Stimulated activated CD4-positive, alpha-beta T cell treated with anti-CD3 and anti-CD28 coated beads, Interleukin-1b, Interleukin-23, amount 100 ng/mL, for 24 hours (primary cell): Measurements from ENCODE around the gene NTN1.

ENCODE experiments used
- DNase-seq, 4 experiments: peaks; one replicate each; pipeline ENCODE4 v3.0.0-alpha.2; 2020; ENCODE audit warnings: low read depth in 4 of 4, low spot score in 1 of 4

The NTN1 gene

GRCh38 chr17:9120471-9120870 lies 99.2 kb downstream of the NTN1 start:
- DNase-seq = no peak

GRCh38 chr17:9121186-9121820 lies 100.0 kb downstream of the NTN1 start:
- no peak for DNase-seq

GRCh38 chr17:9123594-9124553 lies 102.6 kb downstream of the NTN1 start:
- DNase-seq = no peak

GRCh38 chr17:9124554-9124935 lies 103.2 kb downstream of the NTN1 start:
- no peak for DNase-seq

- DNase-seq = no peak
Measured at GRCh38 chr17:9125722-9126121, 104.4 kb downstream of the NTN1 start.

GRCh38 chr17:9127340-9127739 lies 106.0 kb downstream of the NTN1 start:
- DNase-seq = no peak

GRCh38 chr17:9131371-9131770 lies 110.1 kb downstream of the NTN1 start:
- no peak for DNase-seq

GRCh38 chr17:9132291-9132690 lies 111.0 kb downstream of the NTN1 start:
- no peak for DNase-seq

GRCh38 chr17:9132944-9133610 lies 111.8 kb downstream of the NTN1 start:
- no peak for DNase-seq

- DNase-seq = no peak
Measured at GRCh38 chr17:9138161-9138717, 116.9 kb downstream of the NTN1 start.

- no peak for DNase-seq
Measured at GRCh38 chr17:9139695-9140094, 118.4 kb downstream of the NTN1 start.

- no peak for DNase-seq
Measured at GRCh38 chr17:9140550-9141424, 119.5 kb downstream of the NTN1 start.

GRCh38 chr17:9141425-9141753 lies 120.1 kb downstream of the NTN1 start:
- DNase-seq = no peak

- no peak for DNase-seq
Measured at GRCh38 chr17:9142772-9143494, 121.6 kb downstream of the NTN1 start.

GRCh38 chr17:9144502-9145249 lies 123.4 kb downstream of the NTN1 start:
- no peak for DNase-seq

GRCh38 chr17:9146064-9146463 lies 124.8 kb downstream of the NTN1 start:
- no peak for DNase-seq

- DNase-seq = no peak
Measured at GRCh38 chr17:9148905-9149525, 127.7 kb downstream of the NTN1 start.

- no peak for DNase-seq
Measured at GRCh38 chr17:9150446-9151090, 129.3 kb downstream of the NTN1 start.
